Measurements from ENCODE around the gene THSD7B.

THSD7B gene

GRCh38 chr2:136929531-136929930 is 164.2 kb downstream of the THSD7B start:
- TF ChIP-seq CTCF (conservative IDR thresholded peaks at IDR 0.05) = no peak
- no peak overlapping the region for H3K27ac ChIP-seq

DNA sequence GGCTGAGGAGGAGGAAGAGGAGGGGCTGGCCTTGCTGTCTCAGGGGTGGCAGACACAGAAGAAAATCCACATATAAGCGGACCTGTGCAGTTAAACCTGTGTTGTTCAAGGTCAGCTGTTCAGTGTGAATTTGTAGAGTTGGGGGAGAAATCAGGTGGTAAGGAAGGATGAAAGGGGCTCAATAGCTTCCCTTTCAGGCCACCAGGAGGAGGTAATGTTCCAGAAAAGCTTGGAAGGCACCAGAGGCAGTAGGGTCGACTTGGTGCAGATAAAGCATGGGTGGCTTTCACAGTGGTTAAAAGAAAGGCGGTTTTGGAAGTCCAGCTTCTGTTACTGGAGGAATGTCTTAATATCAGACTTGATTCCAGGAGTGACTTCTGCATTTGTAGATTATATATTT is 167.4 kb downstream of the THSD7B start:
- TF ChIP-seq CTCF (conservative IDR thresholded peaks at IDR 0.05) = peak; percentile 30
- no peak overlapping the region for H3K27ac ChIP-seq

DNA sequence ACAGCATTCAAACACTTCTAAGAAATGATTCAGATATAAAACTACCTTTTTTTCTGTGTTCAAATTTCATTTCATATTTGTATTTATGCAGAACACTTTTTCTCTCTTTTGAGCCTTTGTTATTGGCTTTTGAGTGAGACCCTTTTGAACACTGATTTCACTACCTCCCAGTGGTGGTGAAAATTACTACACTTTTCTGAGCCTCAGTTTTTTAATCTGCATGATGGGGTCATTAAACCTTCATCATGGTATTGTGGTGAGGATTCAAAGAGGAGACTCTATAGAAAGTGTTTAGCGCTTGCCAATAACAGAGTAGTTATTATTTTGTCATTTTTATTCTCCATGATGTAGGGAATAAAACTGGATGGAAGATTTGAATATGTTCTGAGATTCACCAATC is 169.8 kb downstream of the THSD7B start:
- TF ChIP-seq CTCF (conservative IDR thresholded peaks at IDR 0.05) = no peak
- H3K27ac ChIP-seq = no peak overlapping the region

GRCh38 chr2:136956050-136956449 is 190.7 kb downstream of the THSD7B start:
- no peak for TF ChIP-seq CTCF (conservative IDR thresholded peaks at IDR 0.05)
- H3K27ac ChIP-seq = no peak overlapping the region

- H3K27ac ChIP-seq = no peak overlapping the region
- no peak for TF ChIP-seq CTCF (conservative IDR thresholded peaks at IDR 0.05)
Observed at GRCh38 chr2:136957044-136957443, 191.7 kb downstream of the THSD7B start.

DNA sequence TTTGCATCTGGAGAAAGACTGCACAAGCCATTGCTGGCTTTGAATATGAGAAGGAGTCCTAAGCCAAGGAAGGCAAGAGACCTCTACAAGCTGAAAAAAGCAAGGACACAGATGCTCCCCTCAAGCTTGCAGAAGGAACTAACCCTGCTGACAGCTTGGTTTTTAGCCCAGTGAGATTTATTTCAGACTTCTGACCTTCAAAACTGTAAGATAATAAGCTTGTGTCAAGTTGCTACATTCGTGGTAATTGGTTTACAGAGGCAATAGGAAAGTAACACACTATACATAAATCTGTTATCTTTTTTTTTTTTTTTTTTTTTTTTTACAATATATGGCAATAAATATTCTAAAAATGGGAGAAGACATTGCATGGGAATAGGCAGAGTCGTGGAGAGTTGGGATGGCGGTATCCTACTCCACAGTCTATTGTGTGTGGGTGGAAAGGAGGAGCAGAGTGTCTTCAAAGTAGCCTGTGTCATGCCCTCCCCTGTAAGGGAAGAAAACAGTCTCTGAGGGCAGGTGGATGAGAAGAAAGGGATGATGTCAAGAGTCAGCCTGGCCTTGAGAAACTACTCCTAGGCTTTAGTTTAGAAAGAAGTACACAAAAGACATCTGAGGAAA is 196.9 kb downstream of the THSD7B start:
- no peak overlapping the region for H3K27ac ChIP-seq
- TF ChIP-seq CTCF (conservative IDR thresholded peaks at IDR 0.05) = no peak

GRCh38 chr2:136966485-136966884 is 201.1 kb downstream of the THSD7B start:
- TF ChIP-seq CTCF (conservative IDR thresholded peaks at IDR 0.05) = no peak
- H3K27ac ChIP-seq = no peak overlapping the region
